GM18508 (cell line): ENCODE measurements around the gene AFF2.
"Not testable (repeated sequence)": the region's sequence is repeated elsewhere in the genome, so short reads cannot be mapped to it uniquely, and the experiment has no call there.

Source experiments
- ATAC-seq: cut with Tn5 transposase; IDR thresholded peaks from one replicate; pipeline ENCODE4 v1.9.1; 2021; ENCODE audit warnings: moderate number of reproducible peaks; ENCODE audit not compliant: insufficient read depth, unreplicated experiment

Gene AFF2

GRCh38 chrX:148628621-148629020 is 128.2 kb downstream of the AFF2 start:
- no peak for ATAC-seq

GRCh38 chrX:148629434-148629833 is 129.0 kb downstream of the AFF2 start:
- ATAC-seq = no peak

- no peak for ATAC-seq
Measured at GRCh38 chrX:148632444-148632843, 132.0 kb downstream of the AFF2 start.

- ATAC-seq = no peak
Measured at GRCh38 chrX:148633218-148633908, 132.9 kb downstream of the AFF2 start.

- no peak for ATAC-seq
Measured at GRCh38 chrX:148634591-148634990, 134.2 kb downstream of the AFF2 start.

- ATAC-seq = no peak
Measured at GRCh38 chrX:148643460-148643859, 143.0 kb downstream of the AFF2 start.

- no peak for ATAC-seq
Measured at GRCh38 chrX:148647651-148648050, 147.2 kb downstream of the AFF2 start.

- no peak for ATAC-seq
Measured at GRCh38 chrX:148649145-148649795, 148.9 kb downstream of the AFF2 start.

- ATAC-seq = no peak
Measured at GRCh38 chrX:148658115-148658730, 157.8 kb downstream of the AFF2 start.

GRCh38 chrX:148659481-148659880 is 159.1 kb downstream of the AFF2 start:
- ATAC-seq = no peak

- ATAC-seq = no peak
Measured at GRCh38 chrX:148661035-148661434, 160.6 kb downstream of the AFF2 start.

- ATAC-seq = no peak
Measured at GRCh38 chrX:148662014-148662413, 161.6 kb downstream of the AFF2 start.

- no peak for ATAC-seq
Measured at GRCh38 chrX:148664171-148664570, 163.8 kb downstream of the AFF2 start.

GRCh38 chrX:148664995-148665394 is 164.6 kb downstream of the AFF2 start:
- no peak for ATAC-seq

- ATAC-seq = not testable (repeated sequence)
Measured at GRCh38 chrX:148669175-148669574, 168.8 kb downstream of the AFF2 start.

GRCh38 chrX:148670277-148670676 is 169.9 kb downstream of the AFF2 start:
- ATAC-seq = peak; percentile 58

GRCh38 chrX:148672517-148672916 is 172.1 kb downstream of the AFF2 start:
- ATAC-seq = no peak

- ATAC-seq = no peak
Measured at GRCh38 chrX:148681605-148682004, 181.2 kb downstream of the AFF2 start.

- no peak for ATAC-seq
Measured at GRCh38 chrX:148682206-148682605, 181.8 kb downstream of the AFF2 start.

- ATAC-seq = no peak
Measured at GRCh38 chrX:148691456-148691855, 191.0 kb downstream of the AFF2 start.

GRCh38 chrX:148695255-148695654 is 194.8 kb downstream of the AFF2 start:
- no peak for ATAC-seq

- no peak for ATAC-seq
Measured at GRCh38 chrX:148698221-148698620, 197.8 kb downstream of the AFF2 start.
